ENCODE data around the gene SLC35E2B. TPM values are rescaled to one million over a fixed set of nuclear protein-coding genes. Genes with fewer than 3 reads are reported as not detected.

SLC35E2B gene
- total RNA-seq, 1 donor from 2014 or later, result 36.9 TPM

- DNase-seq, result no peak
Measured at GRCh38 chr1:1609822-1610485, 82.6 kb downstream of the SLC35E2B start.

Other genes starting within 250 kb of the SLC35E2B start
- gene ATAD3C, start 243.1 kb downstream of the SLC35E2B start, total RNA-seq, result 1.3 TPM
- gene ATAD3B, start 221.0 kb downstream of the SLC35E2B start, total RNA-seq, result 10.5 TPM
- gene ATAD3A, start 180.6 kb downstream of the SLC35E2B start, total RNA-seq, result 21.3 TPM
- 2.4 TPM for gene TMEM240, start 152.2 kb downstream of the SLC35E2B start, total RNA-seq
- 55.7 TPM for gene SSU72, start 117.9 kb downstream of the SLC35E2B start, total RNA-seq
- 1.0 TPM for gene FNDC10, start 92.7 kb downstream of the SLC35E2B start, total RNA-seq
- 79.5 TPM for gene MIB2, start 77.3 kb downstream of the SLC35E2B start, total RNA-seq
- gene MMP23B, start 60.6 kb downstream of the SLC35E2B start, total RNA-seq, result 18.1 TPM
- 12.2 TPM for gene CDK11B, start 33.8 kb downstream of the SLC35E2B start, total RNA-seq
- 17.5 TPM for gene CDK11A, start 31.6 kb upstream of the SLC35E2B start, total RNA-seq
- gene NADK, start 85.7 kb upstream of the SLC35E2B start, total RNA-seq, result 39.3 TPM
- gene GNB1, start 198.3 kb upstream of the SLC35E2B start, total RNA-seq, result 92.3 TPM
- gene CALML6, start 222.5 kb upstream of the SLC35E2B start, total RNA-seq, result 108 TPM
- gene TMEM52, start 226.5 kb upstream of the SLC35E2B start, total RNA-seq, result 25.6 TPM